ENCODE measurements around the gene PTPRN2.

The PTPRN2 gene

DNA sequence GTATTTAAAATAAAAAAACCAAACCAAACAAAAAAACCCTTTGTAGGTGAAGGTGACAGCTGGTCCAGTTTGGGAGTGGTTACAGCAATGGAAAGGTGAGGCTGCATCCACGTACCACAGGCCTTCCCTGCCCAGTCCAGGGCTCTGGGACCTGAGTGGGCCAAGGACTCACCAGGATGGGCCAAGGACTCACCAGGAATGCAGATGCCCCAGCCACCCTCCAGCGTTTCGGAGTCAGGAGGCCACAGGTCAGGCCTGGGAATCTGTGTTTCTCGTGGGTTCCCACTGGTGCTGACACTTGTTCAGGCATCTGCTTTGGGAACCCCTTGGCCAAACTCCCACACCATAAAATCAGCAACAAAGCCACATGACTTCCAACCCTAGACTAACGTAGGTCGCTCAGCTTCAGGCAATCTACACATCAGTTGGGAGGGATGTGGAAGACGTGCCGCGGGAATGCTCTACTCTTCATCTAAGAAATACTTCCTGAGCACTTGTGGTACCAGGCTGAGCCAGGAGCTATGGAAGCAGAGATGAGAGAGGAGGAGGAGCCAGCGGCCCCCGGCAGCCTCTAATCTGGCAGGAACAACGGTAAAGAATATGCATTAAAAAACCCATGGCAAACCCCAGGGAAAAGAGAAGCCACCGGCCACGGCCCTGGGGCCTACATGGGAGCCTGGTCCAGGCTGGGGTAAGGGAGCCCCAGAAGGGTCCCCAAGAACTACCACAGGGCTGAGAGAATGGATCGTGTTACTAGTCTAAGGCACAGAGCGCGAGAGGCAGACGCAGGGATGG, 473.4 kb downstream of the PTPRN2 start:
- TF ChIP-seq JUND (IDR thresholded peaks at IDR 0.05; ENCODE audit: low read depth): no peak
- in situ Hi-C loops (cut with HindIII; ENCODE audit: low pct_unique_long_range_greater_than_20kb, low sequenced_read_pairs): no loop called here
- no peak for DNase-seq (ENCODE audit: low read depth in 1 of 2, low spot score in 1 of 2)

DNA sequence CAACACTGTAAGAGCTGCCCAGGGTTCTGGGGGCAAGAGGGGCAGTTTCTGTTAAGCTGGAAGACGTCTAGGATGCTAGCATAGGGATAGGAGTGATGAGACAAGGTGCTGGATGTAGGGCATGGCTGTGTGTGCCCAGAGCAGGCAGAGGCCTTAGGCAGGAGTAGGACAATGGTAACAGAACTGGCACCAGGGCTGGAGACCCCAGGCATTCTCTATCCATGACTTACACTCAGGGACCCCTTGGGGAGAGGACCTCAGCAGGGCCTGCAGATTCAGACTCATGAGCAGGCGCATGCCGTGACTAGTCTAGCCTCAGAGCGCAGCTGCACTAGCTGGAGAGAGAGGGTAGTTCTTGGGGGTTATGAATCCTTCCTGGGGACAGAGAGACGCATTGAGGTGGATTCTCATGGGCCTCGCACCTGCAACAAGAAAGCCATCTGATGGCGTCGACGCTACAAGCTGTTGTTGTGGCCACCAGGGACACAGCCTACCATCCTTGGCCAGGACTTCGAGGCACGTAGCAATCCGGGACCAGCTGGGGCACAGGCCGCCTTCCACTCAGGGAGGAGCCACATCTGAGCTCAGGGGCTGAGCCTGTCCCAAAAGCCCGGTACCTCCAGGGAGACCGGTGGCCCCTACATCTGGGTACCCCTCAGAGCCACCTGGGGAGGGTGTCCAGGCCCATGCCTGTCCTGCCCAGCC, 474.1 kb downstream of the PTPRN2 start:
- no peak for DNase-seq (ENCODE audit: low read depth in 1 of 2, low spot score in 1 of 2)

GRCh38 chr7:158112571-158113320, 474.9 kb downstream of the PTPRN2 start:
- in situ Hi-C loops (cut with HindIII; ENCODE audit: low pct_unique_long_range_greater_than_20kb, low sequenced_read_pairs): no loop called here
- no peak for DNase-seq (ENCODE audit: low read depth in 1 of 2, low spot score in 1 of 2)
- TF ChIP-seq JUND (IDR thresholded peaks at IDR 0.05; ENCODE audit: low read depth): no peak

More for the DNA sequence above, 474.1 kb downstream of the PTPRN2 start:
- in situ Hi-C loops (cut with HindIII; ENCODE audit: low pct_unique_long_range_greater_than_20kb, low sequenced_read_pairs): no loop called here
- TF ChIP-seq JUND (IDR thresholded peaks at IDR 0.05; ENCODE audit: low read depth): no peak

- no peak for TF ChIP-seq JUND (IDR thresholded peaks at IDR 0.05; ENCODE audit: low read depth)
- no peak for DNase-seq (ENCODE audit: low read depth in 1 of 2, low spot score in 1 of 2)
- in situ Hi-C loops (cut with HindIII; ENCODE audit: low pct_unique_long_range_greater_than_20kb, low sequenced_read_pairs): no loop called here
Measured at GRCh38 chr7:158111906-158112570, 475.6 kb downstream of the PTPRN2 start.

DNA sequence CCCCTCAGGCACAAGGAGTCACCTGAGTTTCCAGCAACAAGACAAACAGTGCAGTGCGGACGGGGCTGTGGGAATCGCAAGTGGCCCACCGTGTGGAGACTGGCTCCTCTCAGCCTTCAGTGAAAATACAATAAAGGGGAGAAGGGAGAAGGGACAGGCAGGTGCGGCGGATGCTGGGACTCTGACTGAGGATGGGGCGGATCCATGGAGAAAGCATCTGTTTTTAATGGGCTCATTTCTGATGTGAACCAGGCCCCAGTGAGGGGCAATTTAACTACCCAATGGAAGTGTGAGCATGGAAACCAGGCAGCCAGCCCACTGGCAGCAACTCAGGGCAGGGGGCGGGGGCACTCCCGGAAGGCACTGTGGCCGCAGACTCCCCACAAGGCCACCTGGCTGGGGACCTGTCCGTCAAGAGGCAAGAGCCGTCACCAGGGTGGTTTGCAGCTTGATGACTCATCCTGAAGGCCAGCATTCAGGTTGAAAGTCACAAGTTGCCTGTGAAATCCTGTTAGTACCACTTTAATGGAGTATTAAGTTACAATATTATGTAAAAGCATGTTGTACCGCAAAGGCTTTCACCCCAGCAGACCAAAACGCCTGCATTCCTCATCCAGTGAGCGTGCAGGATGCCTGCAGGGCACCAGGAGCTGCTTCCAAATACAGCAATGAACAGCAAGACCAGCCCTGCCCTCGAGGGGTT, 476.4 kb downstream of the PTPRN2 start:
- TF ChIP-seq JUND (IDR thresholded peaks at IDR 0.05; ENCODE audit: low read depth): no peak
- in situ Hi-C loops (cut with HindIII; ENCODE audit: low pct_unique_long_range_greater_than_20kb, low sequenced_read_pairs): no loop called here
- DNase-seq (ENCODE audit: low read depth in 1 of 2, low spot score in 1 of 2): peak in 1 of 2 experiments; percentile 47

GRCh38 chr7:158110661-158111048, 477.0 kb downstream of the PTPRN2 start:
- no peak for TF ChIP-seq JUND (IDR thresholded peaks at IDR 0.05; ENCODE audit: low read depth)
- no peak for DNase-seq (ENCODE audit: low read depth in 1 of 2, low spot score in 1 of 2)
- in situ Hi-C loops (cut with HindIII; ENCODE audit: low pct_unique_long_range_greater_than_20kb, low sequenced_read_pairs): no loop called here

GRCh38 chr7:158110034-158110590, 477.5 kb downstream of the PTPRN2 start:
- no peak for DNase-seq (ENCODE audit: low read depth in 1 of 2, low spot score in 1 of 2)
- in situ Hi-C loops (cut with HindIII; ENCODE audit: low pct_unique_long_range_greater_than_20kb, low sequenced_read_pairs): no loop called here
- TF ChIP-seq JUND (IDR thresholded peaks at IDR 0.05; ENCODE audit: low read depth): no peak

GRCh38 chr7:158109364-158110033, 478.1 kb downstream of the PTPRN2 start:
- in situ Hi-C loops (cut with HindIII; ENCODE audit: low pct_unique_long_range_greater_than_20kb, low sequenced_read_pairs): no loop called here
- peak in 1 of 2 experiments; percentile 16 for DNase-seq (ENCODE audit: low read depth in 1 of 2, low spot score in 1 of 2)
- no peak for TF ChIP-seq JUND (IDR thresholded peaks at IDR 0.05; ENCODE audit: low read depth)

DNA sequence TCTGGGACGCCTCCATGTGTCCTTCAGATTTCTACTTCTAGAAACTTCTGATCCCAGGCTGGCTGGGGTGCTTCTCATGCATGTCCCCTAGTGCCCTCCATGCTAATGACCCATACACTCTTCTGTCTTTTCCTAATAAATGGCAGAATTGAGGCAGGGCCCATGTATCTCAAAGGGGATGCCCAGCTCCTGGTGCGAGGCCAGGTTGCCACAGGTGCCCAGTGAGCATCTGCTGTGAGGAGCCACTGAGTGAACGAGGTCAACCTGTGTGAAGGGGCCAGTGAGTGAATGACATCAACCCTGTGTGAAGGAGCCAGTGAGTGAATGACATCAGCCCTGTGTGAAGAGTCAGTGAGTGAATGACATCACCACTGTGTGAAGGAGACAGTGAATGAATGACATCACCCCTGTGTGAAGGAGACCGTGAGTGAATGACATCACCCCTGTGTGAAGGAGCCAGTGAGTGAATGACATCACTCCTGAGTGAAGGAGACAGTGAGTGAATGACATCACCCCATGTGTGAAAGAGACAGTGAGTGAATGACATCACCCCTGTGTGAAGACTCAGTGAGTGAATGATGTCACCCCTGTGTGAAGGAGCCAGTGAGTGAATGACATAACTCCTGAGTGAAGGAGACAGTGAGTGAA, 478.9 kb downstream of the PTPRN2 start:
- no peak for DNase-seq (ENCODE audit: low read depth in 1 of 2, low spot score in 1 of 2)
- TF ChIP-seq JUND (IDR thresholded peaks at IDR 0.05; ENCODE audit: low read depth): no peak
- in situ Hi-C loops (cut with HindIII; ENCODE audit: low pct_unique_long_range_greater_than_20kb, low sequenced_read_pairs): no loop called here

GRCh38 chr7:158107806-158108205, 479.8 kb downstream of the PTPRN2 start:
- in situ Hi-C loops (cut with HindIII; ENCODE audit: low pct_unique_long_range_greater_than_20kb, low sequenced_read_pairs): no loop called here
- no peak for TF ChIP-seq JUND (IDR thresholded peaks at IDR 0.05; ENCODE audit: low read depth)
- DNase-seq (ENCODE audit: low read depth in 1 of 2, low spot score in 1 of 2): no peak

GRCh38 chr7:158106272-158106671, 481.4 kb downstream of the PTPRN2 start:
- no peak for DNase-seq (ENCODE audit: low read depth in 1 of 2, low spot score in 1 of 2)
- TF ChIP-seq JUND (IDR thresholded peaks at IDR 0.05; ENCODE audit: low read depth): no peak
- in situ Hi-C loops (cut with HindIII; ENCODE audit: low pct_unique_long_range_greater_than_20kb, low sequenced_read_pairs): no loop called here

Measured in T47D (cell line).